ENCODE measurements around the gene PLCG2.

Gene PLCG2

DNA sequence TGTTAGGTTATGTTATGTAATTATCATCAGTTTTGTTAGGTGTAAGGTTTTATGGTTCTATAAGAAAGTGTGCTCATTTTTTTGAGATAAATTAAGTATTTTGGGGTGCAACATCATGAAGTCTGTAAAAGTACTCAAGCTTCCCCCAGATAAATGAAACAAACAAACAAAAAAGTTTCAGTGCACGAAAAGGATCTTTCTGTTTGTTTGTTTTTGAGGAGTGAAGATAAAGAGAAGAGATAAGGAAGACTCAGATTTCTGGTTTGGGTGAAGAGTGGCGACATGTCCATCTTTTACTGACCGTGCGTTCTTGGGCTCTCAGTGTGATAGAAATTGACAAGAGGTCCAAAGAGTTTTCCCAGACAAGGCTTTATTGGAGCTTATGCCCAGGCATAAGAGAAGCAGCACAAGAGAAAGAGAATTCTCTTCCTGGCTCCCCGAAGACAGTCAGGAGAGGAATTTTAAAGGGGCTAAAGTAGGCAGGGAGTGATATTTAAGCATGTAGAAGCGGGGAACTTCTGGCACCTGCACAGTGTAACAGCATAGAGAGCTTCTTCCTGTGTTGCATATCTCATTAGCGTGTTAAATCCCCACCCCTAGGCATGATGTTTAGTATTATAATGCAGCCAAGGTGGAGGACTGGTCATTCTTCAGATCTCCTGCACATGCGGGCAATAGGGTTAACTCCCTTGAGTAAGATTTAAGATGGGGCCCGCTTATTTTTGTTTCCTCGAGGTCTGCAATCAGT lies 71.3 kb downstream of the PLCG2 start:
- Histone ChIP-seq H3K4me2 (ENCODE audit: low read depth, low read length, poor library complexity, severe bottlenecking) (peak overlapping the region; percentile 21), H3K4me3 (ENCODE audit: insufficient read depth, low read length, poor library complexity, severe bottlenecking) (no peak overlapping the region), H3K27ac (ENCODE audit: low read depth, low read length) (peak overlapping the region; percentile 43), H3K27me3 (ENCODE audit: low read length) (no peaks in the 10 kb centered on the region), H4K20me1 (ENCODE audit: low read depth, low read length) (0 out of 2 replicates have a peak, but pooled peaks cover 5% of the 10 kb centered on the region), H3K9me3 (ENCODE audit: insufficient read depth, low read length) (no peaks in the 10 kb centered on the region), H3F3A (ENCODE audit: insufficient read depth) (peaks cover 21% of the 10 kb centered on the region), H3K9ac (ENCODE audit: low read length) (no peak overlapping the region), H3K9me2 (replicated peaks; ENCODE audit: insufficient read depth, low read length) (no peaks in the 10 kb centered on the region), H3K79me2 (ENCODE audit: insufficient read depth, low read length) (peaks cover 96% of the 10 kb centered on the region), H2AFZ (ENCODE audit: low read depth, low read length, severe bottlenecking) (no peak overlapping the region), H3K36me3 (ENCODE audit: low read length) (0 out of 2 replicates have a peak, but pooled peaks cover 3% of the 10 kb centered on the region)
- TF ChIP-seq, protein P1, sequence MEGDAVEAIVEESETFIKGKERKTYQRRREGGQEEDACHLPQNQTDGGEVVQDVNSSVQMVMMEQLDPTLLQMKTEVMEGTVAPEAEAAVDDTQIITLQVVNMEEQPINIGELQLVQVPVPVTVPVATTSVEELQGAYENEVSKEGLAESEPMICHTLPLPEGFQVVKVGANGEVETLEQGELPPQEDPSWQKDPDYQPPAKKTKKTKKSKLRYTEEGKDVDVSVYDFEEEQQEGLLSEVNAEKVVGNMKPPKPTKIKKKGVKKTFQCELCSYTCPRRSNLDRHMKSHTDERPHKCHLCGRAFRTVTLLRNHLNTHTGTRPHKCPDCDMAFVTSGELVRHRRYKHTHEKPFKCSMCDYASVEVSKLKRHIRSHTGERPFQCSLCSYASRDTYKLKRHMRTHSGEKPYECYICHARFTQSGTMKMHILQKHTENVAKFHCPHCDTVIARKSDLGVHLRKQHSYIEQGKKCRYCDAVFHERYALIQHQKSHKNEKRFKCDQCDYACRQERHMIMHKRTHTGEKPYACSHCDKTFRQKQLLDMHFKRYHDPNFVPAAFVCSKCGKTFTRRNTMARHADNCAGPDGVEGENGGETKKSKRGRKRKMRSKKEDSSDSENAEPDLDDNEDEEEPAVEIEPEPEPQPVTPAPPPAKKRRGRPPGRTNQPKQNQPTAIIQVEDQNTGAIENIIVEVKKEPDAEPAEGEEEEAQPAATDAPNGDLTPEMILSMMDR (IDR thresholded peaks at IDR 0.05; ENCODE audit: insufficient read depth, low read length, poor library complexity, severe bottlenecking): no peak
- no peak for TF ChIP-seq EZH2phosphoT487 (conservative IDR thresholded peaks at IDR 0.05; ENCODE audit: low read length)

DNA sequence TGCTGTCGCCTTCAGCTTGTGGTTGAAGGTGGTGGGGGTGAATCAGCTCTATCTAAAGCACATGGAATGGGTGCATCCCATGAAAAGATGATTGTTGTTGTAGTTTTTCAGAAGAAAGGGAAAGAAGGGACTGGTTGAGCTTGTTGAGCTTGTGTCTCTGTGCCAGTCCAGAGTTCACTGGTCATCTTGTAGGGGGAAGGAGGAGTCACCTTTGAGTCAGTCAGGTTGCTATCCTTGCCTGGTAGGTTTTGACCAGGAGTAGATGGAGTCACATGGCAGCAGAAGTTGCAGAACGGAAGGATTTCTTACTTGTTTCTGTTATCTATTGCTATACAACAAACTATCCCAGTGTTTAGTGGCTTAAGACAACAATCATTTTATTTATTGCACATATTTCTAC lies 73.3 kb downstream of the PLCG2 start:
- no peak overlapping the region for H3K4me2 ChIP-seq (ENCODE audit: low read depth, low read length, poor library complexity, severe bottlenecking)
- H3K9ac ChIP-seq (ENCODE audit: low read length): peak overlapping the region; percentile 5; the same call in 1 of the 2 replicates
- H3F3A ChIP-seq (ENCODE audit: insufficient read depth): peaks cover 24% of the 10 kb centered on the region
- H4K20me1 ChIP-seq (ENCODE audit: low read depth, low read length): 0 out of 2 replicates have a peak, but pooled peaks cover 5% of the 10 kb centered on the region
- no peaks in the 10 kb centered on the region for H3K9me2 ChIP-seq (replicated peaks; ENCODE audit: insufficient read depth, low read length)
- H3K9me3 ChIP-seq (ENCODE audit: insufficient read depth, low read length): no peaks in the 10 kb centered on the region
- H3K27me3 ChIP-seq (ENCODE audit: low read length): no peaks in the 10 kb centered on the region
- H3K27ac ChIP-seq (ENCODE audit: low read depth, low read length): peak overlapping the region; percentile 43
- H3K36me3 ChIP-seq (ENCODE audit: low read length): peaks cover 18% of the 10 kb centered on the region
- TF ChIP-seq, protein P1 (IDR thresholded peaks at IDR 0.05; ENCODE audit: insufficient read depth, low read length, poor library complexity, severe bottlenecking): no peak
- TF ChIP-seq EZH2phosphoT487 (conservative IDR thresholded peaks at IDR 0.05; ENCODE audit: low read length): no peak
- H3K79me2 ChIP-seq (ENCODE audit: insufficient read depth, low read length): peaks cover 96% of the 10 kb centered on the region
- H2AFZ ChIP-seq (ENCODE audit: low read depth, low read length, severe bottlenecking): no peak overlapping the region
- no peak overlapping the region for H3K4me3 ChIP-seq (ENCODE audit: insufficient read depth, low read length, poor library complexity, severe bottlenecking)

DNA sequence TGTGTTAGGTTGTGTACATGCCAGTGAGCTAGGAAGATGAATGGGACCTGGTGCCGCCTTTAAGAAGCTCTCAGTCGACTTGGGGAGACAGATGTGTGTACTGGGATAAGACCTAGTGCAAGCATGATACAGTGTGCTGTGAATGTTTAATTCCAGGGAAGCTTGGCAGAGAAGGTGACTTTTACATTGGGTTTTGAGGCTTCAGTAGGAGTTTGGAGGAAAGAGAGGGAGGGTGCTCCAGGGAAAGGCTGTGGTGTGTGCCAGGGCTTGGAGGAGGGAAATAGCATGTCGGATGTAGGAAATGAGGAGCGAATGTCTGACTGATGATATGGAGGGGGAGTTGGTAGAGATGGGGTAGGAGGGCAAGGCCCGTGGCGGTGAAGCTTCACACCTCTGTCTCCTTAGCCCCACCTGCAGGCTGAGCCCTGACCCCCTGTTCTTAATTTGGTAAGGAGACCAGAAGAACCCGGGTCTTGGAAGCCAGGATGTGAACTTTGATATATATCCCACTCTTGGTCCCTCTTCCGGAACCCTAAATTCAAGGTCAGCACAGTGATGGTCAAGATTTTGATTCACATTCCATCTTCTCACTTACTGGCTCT lies 76.6 kb downstream of the PLCG2 start:
- Histone ChIP-seq H2AFZ (ENCODE audit: low read depth, low read length, severe bottlenecking) (no peak overlapping the region), H3K79me2 (ENCODE audit: insufficient read depth, low read length) (peaks cover 78% of the 10 kb centered on the region), H3K9ac (ENCODE audit: low read length) (0 out of 2 replicates have a peak overlapping the region, but pooled peaks have one; percentile 23), H4K20me1 (ENCODE audit: low read depth, low read length) (no peaks in the 10 kb centered on the region), H3K9me2 (replicated peaks; ENCODE audit: insufficient read depth, low read length) (no peaks in the 10 kb centered on the region), H3K9me3 (ENCODE audit: insufficient read depth, low read length) (no peaks in the 10 kb centered on the region), H3K36me3 (ENCODE audit: low read length) (peaks cover 37% of the 10 kb centered on the region), H3F3A (ENCODE audit: insufficient read depth) (peaks cover 25% of the 10 kb centered on the region), H3K27ac (ENCODE audit: low read depth, low read length) (peak overlapping the region; percentile 75), H3K27me3 (ENCODE audit: low read length) (no peaks in the 10 kb centered on the region), H3K4me3 (ENCODE audit: insufficient read depth, low read length, poor library complexity, severe bottlenecking) (no peak overlapping the region), H3K4me2 (ENCODE audit: low read depth, low read length, poor library complexity, severe bottlenecking) (peak overlapping the region; percentile 8)
- TF ChIP-seq, protein P1 (IDR thresholded peaks at IDR 0.05; ENCODE audit: insufficient read depth, low read length, poor library complexity, severe bottlenecking): peak; percentile 38
- TF ChIP-seq EZH2phosphoT487 (conservative IDR thresholded peaks at IDR 0.05; ENCODE audit: low read length): no peak
